ENCODE measurements around the gene PRKCD. TPM values are rescaled to one million over a fixed set of nuclear protein-coding genes. Genes with fewer than 3 reads are reported as not detected.
A peak's percentile ranks its signal among the peaks of the same experiment; 100 is the strongest.

The PRKCD gene
- total RNA-seq, 4 donors from 2014 or later = 27.9 to 31.3 (median 29.3) TPM

GRCh38 chr3:53169045-53169831 lies 8.2 kb downstream of the PRKCD start:
- Histone ChIP-seq H3K9me3 (no peaks in the 10 kb centered on the region), H3K27me3 (no peaks in the 10 kb centered on the region), H3K4me1 (peaks cover 71% of the 10 kb centered on the region), H3K4me3 (peak overlapping the region; percentile 13), H3K36me3 (peaks cover 13% of the 10 kb centered on the region), H3K27ac (peak overlapping the region; percentile 8)
- DNase-seq (ENCODE audit: low spot score in 2 of 2) = no peak
- WGBS = 66% methylated on average over 12 of the region's 15 CpGs
- no peak for TF ChIP-seq POLR2AphosphoS5 (IDR thresholded peaks at IDR 0.05)
- no peak for TF ChIP-seq EP300 (IDR thresholded peaks at IDR 0.05)
- TF ChIP-seq POLR2A (IDR thresholded peaks at IDR 0.05) = no peak
- TF ChIP-seq, protein P1, sequence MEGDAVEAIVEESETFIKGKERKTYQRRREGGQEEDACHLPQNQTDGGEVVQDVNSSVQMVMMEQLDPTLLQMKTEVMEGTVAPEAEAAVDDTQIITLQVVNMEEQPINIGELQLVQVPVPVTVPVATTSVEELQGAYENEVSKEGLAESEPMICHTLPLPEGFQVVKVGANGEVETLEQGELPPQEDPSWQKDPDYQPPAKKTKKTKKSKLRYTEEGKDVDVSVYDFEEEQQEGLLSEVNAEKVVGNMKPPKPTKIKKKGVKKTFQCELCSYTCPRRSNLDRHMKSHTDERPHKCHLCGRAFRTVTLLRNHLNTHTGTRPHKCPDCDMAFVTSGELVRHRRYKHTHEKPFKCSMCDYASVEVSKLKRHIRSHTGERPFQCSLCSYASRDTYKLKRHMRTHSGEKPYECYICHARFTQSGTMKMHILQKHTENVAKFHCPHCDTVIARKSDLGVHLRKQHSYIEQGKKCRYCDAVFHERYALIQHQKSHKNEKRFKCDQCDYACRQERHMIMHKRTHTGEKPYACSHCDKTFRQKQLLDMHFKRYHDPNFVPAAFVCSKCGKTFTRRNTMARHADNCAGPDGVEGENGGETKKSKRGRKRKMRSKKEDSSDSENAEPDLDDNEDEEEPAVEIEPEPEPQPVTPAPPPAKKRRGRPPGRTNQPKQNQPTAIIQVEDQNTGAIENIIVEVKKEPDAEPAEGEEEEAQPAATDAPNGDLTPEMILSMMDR (IDR thresholded peaks at IDR 0.05) = no peak

DNA sequence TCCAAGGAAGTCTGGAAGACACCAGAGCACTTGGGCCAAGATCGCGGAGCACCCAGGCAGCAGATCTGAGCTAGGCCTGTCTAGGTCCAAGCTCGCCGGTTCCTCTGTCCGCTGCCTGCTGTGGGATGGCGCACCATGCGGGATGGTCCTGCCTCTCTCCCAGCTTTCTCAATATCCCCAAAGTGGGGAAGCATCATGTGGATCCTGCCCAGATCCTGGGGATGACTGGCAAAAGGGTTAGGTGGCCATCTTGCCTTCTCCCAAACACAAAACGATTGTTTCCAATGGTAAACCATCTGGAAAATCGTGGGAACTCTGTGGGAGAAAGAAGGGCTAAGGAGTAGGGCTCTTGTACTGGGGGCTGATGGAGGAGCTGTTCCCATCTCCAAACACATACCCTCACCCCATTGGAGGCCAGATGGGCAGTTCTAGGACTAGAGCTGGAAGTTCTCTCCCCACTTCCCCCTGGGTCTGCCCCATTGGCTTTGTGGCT lies 8.9 kb downstream of the PRKCD start:
- 80% methylated on average over 2 of the region's 9 CpGs for WGBS
- no peaks in the 10 kb centered on the region for H3K9me3 ChIP-seq
- DNase-seq (ENCODE audit: low spot score in 2 of 2) = no peak
- H3K4me1 ChIP-seq = peaks cover 66% of the 10 kb centered on the region
- H3K27me3 ChIP-seq = no peaks in the 10 kb centered on the region
- peak overlapping the region; percentile 8 for H3K27ac ChIP-seq
- TF ChIP-seq POLR2A (IDR thresholded peaks at IDR 0.05) (no peak), POLR2AphosphoS5 (IDR thresholded peaks at IDR 0.05) (no peak), EP300 (IDR thresholded peaks at IDR 0.05) (no peak)
- TF ChIP-seq, protein P1 (IDR thresholded peaks at IDR 0.05) = no peak
- H3K36me3 ChIP-seq = peaks cover 14% of the 10 kb centered on the region
- no peak overlapping the region for H3K4me3 ChIP-seq

GRCh38 chr3:53170325-53171063 lies 9.5 kb downstream of the PRKCD start:
- Histone ChIP-seq H3K9me3 (no peaks in the 10 kb centered on the region), H3K27me3 (no peaks in the 10 kb centered on the region), H3K4me1 (peaks cover 60% of the 10 kb centered on the region), H3K27ac (no peak overlapping the region), H3K4me3 (no peak overlapping the region), H3K36me3 (peaks cover 15% of the 10 kb centered on the region)
- no peak for DNase-seq (ENCODE audit: low spot score in 2 of 2)
- WGBS = 78% methylated on average over 14 of the region's 17 CpGs
- TF ChIP-seq POLR2AphosphoS5 (IDR thresholded peaks at IDR 0.05) (no peak), POLR2A (IDR thresholded peaks at IDR 0.05) (no peak), EP300 (IDR thresholded peaks at IDR 0.05) (no peak)
- TF ChIP-seq, protein P1 (IDR thresholded peaks at IDR 0.05) = no peak

DNA sequence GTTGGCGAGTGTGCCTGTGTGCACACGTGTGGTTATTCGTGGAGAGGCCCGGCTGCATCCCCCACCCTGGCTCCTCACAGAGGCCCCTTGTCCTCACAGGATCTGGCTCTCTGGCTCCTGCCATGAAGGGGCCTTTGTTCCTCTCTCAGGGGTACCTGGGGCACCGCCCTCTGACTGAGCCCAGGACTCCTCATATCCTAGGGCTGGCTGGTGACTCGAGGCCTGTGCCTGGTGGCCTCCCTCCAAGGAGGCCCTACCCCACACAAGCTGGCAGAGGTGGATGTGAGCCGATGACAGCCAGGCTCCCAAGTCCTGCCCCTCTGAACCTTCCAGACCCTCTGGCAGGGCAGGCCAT lies 10.0 kb downstream of the PRKCD start:
- peaks cover 54% of the 10 kb centered on the region for H3K4me1 ChIP-seq
- H3K4me3 ChIP-seq = no peak overlapping the region
- H3K27me3 ChIP-seq = no peaks in the 10 kb centered on the region
- 68% methylated on average over 3 of the region's 7 CpGs for WGBS
- H3K36me3 ChIP-seq = peaks cover 18% of the 10 kb centered on the region
- TF ChIP-seq EP300 (IDR thresholded peaks at IDR 0.05) (no peak), POLR2A (IDR thresholded peaks at IDR 0.05) (no peak), POLR2AphosphoS5 (IDR thresholded peaks at IDR 0.05) (no peak)
- TF ChIP-seq, protein P1 (IDR thresholded peaks at IDR 0.05) = no peak
- no peaks in the 10 kb centered on the region for H3K9me3 ChIP-seq
- DNase-seq (ENCODE audit: low spot score in 2 of 2) = no peak
- H3K27ac ChIP-seq = no peak overlapping the region
